PC-9 (cell line): ENCODE data around the gene CLCA4.

ENCODE experiments used
- EZH2 ChIP-seq: fragments of 200-600 bp; sonication (generic); IDR thresholded peaks from 2 replicates; pipeline ENCODE4 v1.8.0; 2017; ENCODE audit warnings: antibody characterized with exemption, low read depth
- TF ChIP-seq, protein P1 (sequence below): fragments of 200-600 bp; sonication (generic); conservative IDR thresholded peaks from 2 replicates; pipeline ENCODE4 v1.6.1; 2017; ENCODE audit warnings: mixed run types, antibody characterized with exemption, mild to moderate bottlenecking, moderate library complexity

DNA sequence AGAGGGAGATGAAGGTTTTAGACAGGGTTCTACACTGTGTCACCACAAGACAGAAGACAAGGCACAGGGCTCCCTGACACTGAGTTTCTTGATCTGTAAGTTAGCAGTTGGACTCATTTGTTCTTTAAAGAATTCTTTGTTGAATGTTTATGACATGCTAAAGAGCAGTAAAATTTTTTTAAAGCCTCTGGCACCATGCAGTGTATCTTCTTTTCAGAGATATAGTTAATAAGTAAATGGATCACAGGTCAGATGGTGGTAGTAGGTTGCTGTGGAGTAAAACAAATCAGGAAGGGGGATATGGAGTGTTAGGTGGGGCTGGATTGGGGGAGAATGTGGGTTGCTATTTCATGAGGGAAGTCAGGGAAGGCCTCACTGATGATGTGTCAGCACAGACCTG lies 2.0 kb downstream of the CLCA4 start:
- TF ChIP-seq, protein P1, sequence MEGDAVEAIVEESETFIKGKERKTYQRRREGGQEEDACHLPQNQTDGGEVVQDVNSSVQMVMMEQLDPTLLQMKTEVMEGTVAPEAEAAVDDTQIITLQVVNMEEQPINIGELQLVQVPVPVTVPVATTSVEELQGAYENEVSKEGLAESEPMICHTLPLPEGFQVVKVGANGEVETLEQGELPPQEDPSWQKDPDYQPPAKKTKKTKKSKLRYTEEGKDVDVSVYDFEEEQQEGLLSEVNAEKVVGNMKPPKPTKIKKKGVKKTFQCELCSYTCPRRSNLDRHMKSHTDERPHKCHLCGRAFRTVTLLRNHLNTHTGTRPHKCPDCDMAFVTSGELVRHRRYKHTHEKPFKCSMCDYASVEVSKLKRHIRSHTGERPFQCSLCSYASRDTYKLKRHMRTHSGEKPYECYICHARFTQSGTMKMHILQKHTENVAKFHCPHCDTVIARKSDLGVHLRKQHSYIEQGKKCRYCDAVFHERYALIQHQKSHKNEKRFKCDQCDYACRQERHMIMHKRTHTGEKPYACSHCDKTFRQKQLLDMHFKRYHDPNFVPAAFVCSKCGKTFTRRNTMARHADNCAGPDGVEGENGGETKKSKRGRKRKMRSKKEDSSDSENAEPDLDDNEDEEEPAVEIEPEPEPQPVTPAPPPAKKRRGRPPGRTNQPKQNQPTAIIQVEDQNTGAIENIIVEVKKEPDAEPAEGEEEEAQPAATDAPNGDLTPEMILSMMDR, result no peak
- TF ChIP-seq EZH2, result no peak
